Measurements from ENCODE around the gene TUG1. TPM values are rescaled to one million over a fixed set of nuclear protein-coding genes. Genes with fewer than 3 reads are reported as not detected.

TUG1 gene
- polyA plus RNA-seq, 1 of the 3 experiments (the other 2 are of a cell fraction), result 46.8 TPM

GRCh38 chr22:30934053-30934452, 35.0 kb upstream of the TUG1 start (continued):
- TF ChIP-seq REST (IDR thresholded peaks at IDR 0.05; ENCODE audit: low read depth, low read length), result no peak
- TF ChIP-seq FOXM1 (IDR thresholded peaks at IDR 0.05; ENCODE audit: low read depth), result no peak
- TF ChIP-seq RXRA (IDR thresholded peaks at IDR 0.05; ENCODE audit: borderline replicate concordance, low read depth), result no peak

- Histone ChIP-seq H3K9ac (no peak overlapping the region), H3K27me3 (ENCODE audit: insufficient read depth) (no peaks in the 10 kb centered on the region), H3K4me2 (no peak overlapping the region), H3F3A (replicated peaks; ENCODE audit: insufficient read depth) (no peaks in the 10 kb centered on the region), H3K4me3 (ENCODE audit: low read depth in 2 of 2, low read length in 1 of 2) (no peak overlapping the region), H3K9me2 (no peaks in the 10 kb centered on the region), H2AFZ (ENCODE audit: low read depth) (no peak overlapping the region), H3K27ac (ENCODE audit: low read depth in 2 of 2, low read length in 1 of 2) (no peak overlapping the region), H3K4me1 (ENCODE audit: control insufficient read depth in 1 of 2, insufficient read depth in 2 of 2, low read depth in 1 of 2, low read length in 1 of 2) (no peaks in the 10 kb centered on the region; a peak in 1 of 4 replicates), H4K20me1 (ENCODE audit: insufficient read depth) (no peaks in the 10 kb centered on the region), H3K9me3 (no peaks in the 10 kb centered on the region), H3K79me2 (ENCODE audit: insufficient read depth) (no peaks in the 10 kb centered on the region; the same call in 1 of the 2 replicates), H3K36me3 (replicated peaks in 1 of 2; ENCODE audit: control insufficient read depth in 1 of 2, insufficient read depth in 2 of 2, low read length in 1 of 2) (peaks cover 38 to 93% of the 10 kb centered on the region in 2 experiments)
- ChIA-PET CTCF (interaction anchor here (0.6 to 1.9 kb wide), 4 partner anchors 21 to 167 kb away, joined by 3 to 14 read pairs (median 4); no protein-coding TSS in a partner anchor), POLR2A (no interaction called here)
- WGBS (ENCODE audit: low lambda C conversion rate), result 98% methylated on average over 7 of the region's 7 CpGs
- no peak for DNase-seq
- TF ChIP-seq NRF1 (IDR thresholded peaks at IDR 0.05; ENCODE audit: low read depth, low read length), result no peak
- no peak for TF ChIP-seq MEF2A (IDR thresholded peaks at IDR 0.05; ENCODE audit: borderline replicate concordance, low read depth)
- TF ChIP-seq TAF1 (IDR thresholded peaks at IDR 0.05; ENCODE audit: borderline replicate concordance, low read depth, low read length), result no peak
- no peak for TF ChIP-seq CTCF (IDR thresholded peaks at IDR 0.05)
- TF ChIP-seq EP300 (IDR thresholded peaks at IDR 0.05; ENCODE audit: borderline replicate concordance in 1 of 2, low read depth in 1 of 2, low read length in 1 of 2), result no peak
- TF ChIP-seq RCOR1 (IDR thresholded peaks at IDR 0.05; ENCODE audit: low read length), result no peak
- TF ChIP-seq SIN3A (IDR thresholded peaks at IDR 0.05; ENCODE audit: borderline replicate concordance, low read depth, low read length), result no peak
Measured at GRCh38 chr22:30940685-30941362, 28.2 kb upstream of the TUG1 start.
